ENCODE data around the gene NUDT12.

Gene NUDT12

GRCh38 chr5:103562453-103563157 is at the start of gene NUDT12:
Gene NUDT12 (minus strand): TSS chr5:103562789. CDS start chr5:103560248, 2,541 bp downstream.
- DNase-seq: peak; percentile 69

- DNase-seq: no peak
These were observed 44.8 kb upstream of the NUDT12 start for GRCh38 chr5:103607346-103607745.

GRCh38 chr5:103605277-103605676 is 42.7 kb upstream of the NUDT12 start:
- DNase-seq: no peak

- no peak for DNase-seq
These were observed 39.8 kb upstream of the NUDT12 start for GRCh38 chr5:103602438-103602837.

- no peak for DNase-seq
These were observed 38.7 kb upstream of the NUDT12 start for GRCh38 chr5:103601314-103601713.

- DNase-seq: peak; percentile 11
These were observed 37.5 kb upstream of the NUDT12 start for GRCh38 chr5:103600086-103600485.

- DNase-seq: no peak
These were observed 36.5 kb upstream of the NUDT12 start for GRCh38 chr5:103598997-103599566.

- DNase-seq: no peak
These were observed 27.6 kb upstream of the NUDT12 start for GRCh38 chr5:103590221-103590620.

- no peak for DNase-seq
These were observed 27.2 kb upstream of the NUDT12 start for GRCh38 chr5:103589776-103590175.

- DNase-seq: no peak
These were observed 26.8 kb upstream of the NUDT12 start for GRCh38 chr5:103589357-103589756.

- DNase-seq: peak; percentile 50
These were observed 24.7 kb upstream of the NUDT12 start for GRCh38 chr5:103587185-103587748.

GRCh38 chr5:103582364-103582763 is 19.8 kb upstream of the NUDT12 start:
- DNase-seq: peak; percentile 35

- DNase-seq: no peak
These were observed 10.8 kb upstream of the NUDT12 start for GRCh38 chr5:103573411-103573810.

GRCh38 chr5:103572454-103572853 is 9.9 kb upstream of the NUDT12 start:
- no peak for DNase-seq

GRCh38 chr5:103571730-103572129 is 9.1 kb upstream of the NUDT12 start:
- DNase-seq: no peak

- DNase-seq: no peak
These were observed 6.9 kb upstream of the NUDT12 start for GRCh38 chr5:103569313-103570060.

GRCh38 chr5:103565719-103566118 is 3.1 kb upstream of the NUDT12 start:
- DNase-seq: no peak

GRCh38 chr5:103561685-103562452 is 720 bp downstream of the NUDT12 start:
- DNase-seq: no peak

- DNase-seq: no peak
These were observed 1.8 kb downstream of the NUDT12 start for GRCh38 chr5:103560826-103561225.

GRCh38 chr5:103546858-103547257 is 15.7 kb downstream of the NUDT12 start:
- no peak for DNase-seq

- DNase-seq: no peak
These were observed 20.1 kb downstream of the NUDT12 start for GRCh38 chr5:103542441-103542840.

GRCh38 chr5:103541569-103541968 is 21.0 kb downstream of the NUDT12 start:
- DNase-seq: no peak

GRCh38 chr5:103541114-103541513 is 21.5 kb downstream of the NUDT12 start:
- no peak for DNase-seq
